DND-41 (cell line): ENCODE results near the gene ICAM5.

Experiments used
- EZH2 ChIP-seq: IDR thresholded peaks from 3 replicates; pipeline ENCODE4 v1.6.1; 2012; ENCODE audit warnings: borderline replicate concordance, low read depth, mild to moderate bottlenecking, moderate library complexity, low read length, inconsistent platforms; ENCODE audit not compliant: severe bottlenecking
- TF ChIP-seq, protein P1 (sequence below): IDR thresholded peaks from 2 replicates; pipeline ENCODE4 v1.5.1; 2012; ENCODE audit warnings: borderline replicate concordance, low read length, moderate library complexity, mild to moderate bottlenecking; ENCODE audit not compliant: poor library complexity, severe bottlenecking; ENCODE audit errors: extremely low read depth

- TF ChIP-seq EZH2, result no peak
- TF ChIP-seq, protein P1, sequence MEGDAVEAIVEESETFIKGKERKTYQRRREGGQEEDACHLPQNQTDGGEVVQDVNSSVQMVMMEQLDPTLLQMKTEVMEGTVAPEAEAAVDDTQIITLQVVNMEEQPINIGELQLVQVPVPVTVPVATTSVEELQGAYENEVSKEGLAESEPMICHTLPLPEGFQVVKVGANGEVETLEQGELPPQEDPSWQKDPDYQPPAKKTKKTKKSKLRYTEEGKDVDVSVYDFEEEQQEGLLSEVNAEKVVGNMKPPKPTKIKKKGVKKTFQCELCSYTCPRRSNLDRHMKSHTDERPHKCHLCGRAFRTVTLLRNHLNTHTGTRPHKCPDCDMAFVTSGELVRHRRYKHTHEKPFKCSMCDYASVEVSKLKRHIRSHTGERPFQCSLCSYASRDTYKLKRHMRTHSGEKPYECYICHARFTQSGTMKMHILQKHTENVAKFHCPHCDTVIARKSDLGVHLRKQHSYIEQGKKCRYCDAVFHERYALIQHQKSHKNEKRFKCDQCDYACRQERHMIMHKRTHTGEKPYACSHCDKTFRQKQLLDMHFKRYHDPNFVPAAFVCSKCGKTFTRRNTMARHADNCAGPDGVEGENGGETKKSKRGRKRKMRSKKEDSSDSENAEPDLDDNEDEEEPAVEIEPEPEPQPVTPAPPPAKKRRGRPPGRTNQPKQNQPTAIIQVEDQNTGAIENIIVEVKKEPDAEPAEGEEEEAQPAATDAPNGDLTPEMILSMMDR, result no peak
These were observed 43.2 kb upstream of the ICAM5 start for GRCh38 chr19:10246511-10246910.
